ENCODE data around the gene CACNB1.
A peak's percentile ranks its signal among the peaks of the same experiment; 100 is the strongest.

The CACNB1 gene

DNA sequence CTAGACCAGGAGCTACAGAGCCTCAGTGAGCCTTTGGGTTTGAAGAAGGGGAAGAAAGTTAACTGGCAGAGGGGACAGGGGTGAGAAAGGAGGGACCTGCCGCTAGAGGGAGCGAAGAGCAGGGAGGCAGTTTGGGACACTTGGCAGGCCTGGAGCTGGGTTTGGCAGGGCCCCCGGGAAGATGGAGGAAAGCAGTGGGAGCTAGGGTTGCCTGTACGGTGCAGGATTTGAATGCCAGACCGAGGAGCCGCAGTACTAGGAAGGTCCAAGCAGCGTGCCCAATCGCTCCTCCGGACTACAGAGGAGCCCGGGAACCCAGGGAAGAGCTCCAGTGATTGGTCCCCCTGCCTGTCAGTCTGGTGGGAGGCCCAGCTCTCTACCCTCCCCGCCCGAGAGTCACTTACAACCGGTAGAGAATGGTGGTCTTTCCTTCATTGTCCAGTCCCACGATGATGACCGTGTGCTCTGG, 32.8 kb downstream of the CACNB1 start:
- no peak for TF ChIP-seq Cebpa-rat (IDR thresholded peaks at IDR 0.05)
- Histone ChIP-seq H4K20me1 (no peaks in the 10 kb centered on the region), H3K36me3 (no peaks in the 10 kb centered on the region), H3K9ac (peak overlapping the region; percentile 49), H3K27me3 (peaks cover 25% of the 10 kb centered on the region), H3K9me3 (no peaks in the 10 kb centered on the region), H3K4me3 (peak overlapping the region; percentile 65), H3K27ac (peak overlapping the region; percentile 64), H3K4me1 (peaks cover 93% of the 10 kb centered on the region), H3K4me2 (peak overlapping the region; percentile 93)

DNA sequence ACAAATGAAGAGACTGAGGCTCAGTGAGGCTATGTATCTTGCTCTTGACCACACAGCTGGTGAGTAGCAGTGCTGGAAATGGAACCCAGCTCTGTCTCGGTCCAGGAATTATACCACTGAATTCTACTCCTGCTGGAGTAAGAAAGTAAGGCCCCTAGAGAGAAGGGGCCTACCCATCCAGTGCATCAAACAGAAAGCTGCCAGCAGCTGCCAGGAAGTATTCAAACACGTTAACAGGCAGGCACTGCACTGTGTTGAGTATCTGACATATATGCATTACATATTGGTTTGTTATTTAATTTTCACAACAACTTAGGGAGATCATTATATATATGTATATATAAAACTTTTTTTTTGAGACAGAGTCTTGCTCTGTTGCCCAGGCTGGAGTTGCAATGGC, 35.5 kb downstream of the CACNB1 start:
- H3K36me3 ChIP-seq: no peaks in the 10 kb centered on the region
- H3K4me3 ChIP-seq: no peak overlapping the region
- peaks cover 25% of the 10 kb centered on the region for H3K27me3 ChIP-seq
- peaks cover 67% of the 10 kb centered on the region for H3K4me1 ChIP-seq
- no peaks in the 10 kb centered on the region for H3K9me3 ChIP-seq
- H3K27ac ChIP-seq: peak overlapping the region; percentile 63; the same call in 1 of the 2 replicates
- no peaks in the 10 kb centered on the region for H4K20me1 ChIP-seq
- no peak for TF ChIP-seq Cebpa-rat (IDR thresholded peaks at IDR 0.05)
- H3K4me2 ChIP-seq: peak overlapping the region; percentile 59
- no peak overlapping the region for H3K9ac ChIP-seq

DNA sequence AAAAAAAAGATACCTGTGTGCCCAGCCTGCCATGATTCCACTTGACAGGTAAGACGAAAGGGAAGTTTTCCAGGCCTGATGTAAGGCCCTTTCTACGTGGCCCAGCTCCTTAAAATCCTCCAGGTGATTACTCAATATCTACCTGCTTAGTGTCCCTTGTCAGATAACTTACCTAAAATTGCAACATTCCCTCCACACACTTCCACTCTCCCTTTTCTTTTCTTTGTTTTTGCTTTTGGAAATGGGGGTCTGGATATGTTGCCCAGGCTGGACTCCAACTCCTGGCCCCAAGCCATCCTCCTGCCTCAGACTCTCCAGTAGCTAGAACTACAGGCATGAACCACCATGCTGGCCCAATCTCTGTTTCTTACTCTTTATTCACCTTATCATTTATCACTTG, 38.8 kb downstream of the CACNB1 start:
- H3K9me3 ChIP-seq: no peaks in the 10 kb centered on the region
- TF ChIP-seq Cebpa-rat (IDR thresholded peaks at IDR 0.05): no peak
- H3K36me3 ChIP-seq: no peaks in the 10 kb centered on the region

DNA sequence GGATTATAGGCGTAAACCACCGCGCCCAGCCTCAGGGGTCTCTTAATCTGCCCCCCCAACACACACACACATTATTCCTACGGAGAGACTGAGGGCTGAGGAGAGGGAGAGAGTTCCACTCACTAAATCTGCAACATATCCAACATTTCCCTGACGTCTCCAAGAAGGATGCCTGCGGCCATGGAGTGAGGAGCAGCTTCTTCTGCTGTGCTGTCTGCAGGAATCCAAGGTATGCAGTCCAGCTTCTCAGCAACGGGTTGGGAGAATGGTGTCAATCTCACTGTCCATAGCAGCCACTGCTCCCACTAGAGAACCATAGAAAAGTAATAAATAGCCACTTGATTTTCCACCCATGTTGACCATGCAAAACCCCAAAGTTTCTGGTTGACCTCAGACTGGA, 41.0 kb downstream of the CACNB1 start:
- no peak for TF ChIP-seq Cebpa-rat (IDR thresholded peaks at IDR 0.05)
- Histone ChIP-seq H3K36me3 (no peaks in the 10 kb centered on the region), H3K4me3 (no peak overlapping the region), H3K27me3 (peaks cover 14% of the 10 kb centered on the region), H3K9me3 (no peaks in the 10 kb centered on the region), H3K4me1 (peaks cover 31% of the 10 kb centered on the region), H3K4me2 (no peak overlapping the region), H4K20me1 (no peaks in the 10 kb centered on the region; the same call in 1 of the 2 replicates), H3K27ac (no peak overlapping the region), H3K9ac (no peak overlapping the region)

More for the DNA sequence above, 38.8 kb downstream of the CACNB1 start:
- Histone ChIP-seq H3K27ac (no peak overlapping the region), H3K4me3 (no peak overlapping the region), H3K27me3 (no peaks in the 10 kb centered on the region), H3K9ac (no peak overlapping the region), H4K20me1 (no peaks in the 10 kb centered on the region), H3K4me1 (peaks cover 40% of the 10 kb centered on the region), H3K4me2 (no peak overlapping the region)

DNA sequence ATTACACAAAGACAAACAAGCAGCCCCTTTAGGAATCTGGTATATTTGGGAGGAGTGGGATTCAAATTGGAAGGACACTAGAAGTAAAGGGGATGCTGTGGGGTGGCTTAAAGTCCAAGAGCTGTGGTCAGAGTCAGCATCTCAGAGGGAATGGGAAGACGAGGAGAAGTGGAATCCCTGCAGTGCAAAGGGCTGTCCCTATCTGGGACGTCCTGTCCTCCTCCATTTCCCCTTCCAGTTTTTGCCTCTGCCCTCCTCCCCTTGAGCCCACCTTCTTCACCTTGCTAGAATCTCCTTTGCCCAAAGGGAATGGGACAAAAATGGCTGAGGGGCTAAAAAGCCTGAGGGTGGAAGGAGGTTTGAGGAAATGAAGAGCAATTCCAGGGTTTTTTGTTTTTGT, 41.8 kb downstream of the CACNB1 start:
- H3K9me3 ChIP-seq: no peaks in the 10 kb centered on the region
- H3K4me2 ChIP-seq: peak overlapping the region; percentile 90; the same call in 1 of the 2 replicates
- H3K4me1 ChIP-seq: peaks cover 29% of the 10 kb centered on the region
- H3K9ac ChIP-seq: no peak overlapping the region
- peaks cover 22% of the 10 kb centered on the region for H3K27me3 ChIP-seq
- no peak for TF ChIP-seq Cebpa-rat (IDR thresholded peaks at IDR 0.05)
- H4K20me1 ChIP-seq: peaks cover 4% of the 10 kb centered on the region; the same call in 1 of the 2 replicates
- no peak overlapping the region for H3K4me3 ChIP-seq
- no peak overlapping the region for H3K27ac ChIP-seq
- no peaks in the 10 kb centered on the region for H3K36me3 ChIP-seq

DNA sequence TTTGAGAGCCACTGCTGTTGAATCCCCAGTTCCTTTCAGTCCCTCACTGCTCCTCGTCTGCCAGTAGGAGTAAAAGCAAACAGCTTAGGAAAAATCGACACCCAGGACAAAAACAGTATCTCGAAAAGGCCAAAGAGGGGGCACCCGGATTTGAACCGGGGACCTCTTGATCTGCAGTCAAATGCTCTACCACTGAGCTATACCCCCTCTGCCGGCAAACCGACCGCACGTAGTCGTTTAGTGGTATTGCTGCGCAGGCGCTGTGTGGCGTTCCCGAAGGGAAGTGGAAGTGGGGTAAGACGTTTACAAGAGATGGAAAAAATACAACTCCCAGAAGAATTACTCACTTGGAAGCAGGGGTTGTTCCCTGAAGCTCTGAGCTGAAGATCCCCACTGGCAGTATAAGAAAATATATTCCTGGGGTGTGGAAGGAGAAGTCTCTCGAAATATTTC, 43.8 kb downstream of the CACNB1 start:
- Histone ChIP-seq H3K9ac (peak overlapping the region; percentile 89), H3K36me3 (no peaks in the 10 kb centered on the region), H3K4me1 (peaks cover 25% of the 10 kb centered on the region), H3K4me3 (peak overlapping the region; percentile 89), H4K20me1 (peaks cover 9% of the 10 kb centered on the region; the same call in 1 of the 2 replicates), H3K27me3 (peaks cover 42% of the 10 kb centered on the region), H3K27ac (peak overlapping the region; percentile 77), H3K9me3 (no peaks in the 10 kb centered on the region), H3K4me2 (peak overlapping the region; percentile 90)
- TF ChIP-seq Cebpa-rat (IDR thresholded peaks at IDR 0.05): no peak

DNA sequence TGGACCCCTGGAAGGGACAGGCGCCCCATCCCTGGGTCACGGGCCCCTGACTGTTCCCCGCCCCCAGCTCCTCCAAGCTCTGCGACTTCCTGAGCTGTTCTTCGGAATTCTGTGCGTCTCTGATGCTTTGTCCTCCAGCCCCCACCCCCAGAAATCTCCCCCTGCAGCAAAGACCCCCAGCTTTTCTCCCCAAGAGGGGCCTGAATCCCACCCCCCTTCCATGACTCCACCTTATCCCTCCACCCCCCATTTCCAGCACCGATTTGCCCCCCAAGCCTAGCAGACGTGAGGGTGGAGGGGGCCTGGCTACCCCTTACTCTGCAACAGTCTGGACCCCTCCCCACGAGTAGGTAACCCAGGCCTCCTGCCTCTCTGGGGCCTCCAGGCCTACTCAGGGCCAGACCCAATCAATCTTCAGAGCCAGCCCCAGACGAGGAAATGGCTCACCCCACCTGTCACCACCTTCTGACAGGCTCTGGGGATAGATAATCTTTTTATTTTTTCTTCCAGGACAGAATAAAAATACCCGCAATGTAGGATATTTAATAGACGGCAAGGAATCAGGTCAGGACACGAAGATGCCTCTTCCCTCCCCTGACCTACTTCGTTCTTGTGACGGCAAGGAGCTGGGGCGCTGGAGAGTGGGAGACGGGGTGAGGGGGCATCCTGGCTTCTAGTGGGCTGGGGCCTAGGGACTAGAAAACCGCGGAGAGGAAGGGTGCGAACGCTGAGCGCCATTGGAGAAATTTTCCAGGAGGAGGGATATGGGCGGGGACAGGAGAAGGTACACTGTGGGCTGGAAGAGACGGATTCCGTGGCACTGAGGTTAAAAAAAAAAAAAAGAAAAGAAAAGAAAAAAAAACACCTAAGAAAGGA, 45.3 kb downstream of the CACNB1 start:
- Histone ChIP-seq H3K27me3 (peaks cover 43% of the 10 kb centered on the region), H3K4me3 (peak overlapping the region; percentile 89), H3K4me2 (peak overlapping the region; percentile 90), H3K4me1 (peaks cover 25% of the 10 kb centered on the region), H4K20me1 (peaks cover 9% of the 10 kb centered on the region; the same call in 1 of the 2 replicates), H3K27ac (no peak overlapping the region), H3K9me3 (no peaks in the 10 kb centered on the region), H3K9ac (peak overlapping the region; percentile 89; the same call in 1 of the 2 replicates), H3K36me3 (no peaks in the 10 kb centered on the region)
- no peak for TF ChIP-seq Cebpa-rat (IDR thresholded peaks at IDR 0.05)

DNA sequence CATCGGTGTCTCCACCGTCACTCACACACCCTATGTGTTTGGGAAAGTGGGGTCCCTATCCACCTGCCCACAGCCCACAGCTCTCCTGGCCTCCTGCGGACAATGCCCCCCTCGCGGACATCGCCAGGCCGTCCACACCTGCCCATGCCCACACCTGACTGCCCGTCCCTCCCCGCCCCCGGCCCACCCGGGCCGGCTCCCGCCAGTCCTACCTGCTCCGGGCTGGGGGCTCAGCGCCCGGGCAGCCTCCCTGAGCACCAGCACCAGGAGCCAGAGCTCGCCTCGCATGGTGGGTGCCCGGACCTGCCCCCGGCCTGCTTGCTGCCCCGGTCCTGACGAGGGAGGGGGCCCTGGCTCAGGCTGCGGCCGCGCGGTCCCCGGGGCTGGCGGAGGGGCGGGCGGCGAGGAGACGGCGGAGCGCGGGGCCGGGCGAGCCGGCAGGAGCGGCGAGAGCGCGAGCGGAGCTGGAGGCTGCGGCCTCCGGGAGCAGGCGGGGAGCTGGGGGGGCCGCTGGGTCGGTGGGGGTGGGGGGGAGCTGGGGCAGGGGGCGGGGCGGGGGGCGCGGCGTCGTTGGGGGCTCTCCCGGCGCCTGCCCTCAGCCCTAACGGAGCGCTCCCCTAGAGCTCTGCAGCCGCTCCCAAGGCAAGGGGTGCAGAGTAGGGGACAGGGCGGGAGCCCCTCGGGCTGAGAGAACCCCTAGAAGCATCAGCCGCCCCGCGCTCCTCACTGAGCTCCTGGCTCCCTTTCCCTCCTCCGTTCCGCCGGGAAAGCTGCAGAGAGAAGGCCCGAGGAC, 46.1 kb downstream of the CACNB1 start, which contains the start of gene PLXDC1:
TSS of gene PLXDC1 (minus strand) at position 488 of the 793 bp plus-strand sequence. CDS start at position 288, 200 bp downstream.
- Histone ChIP-seq H3K27ac (no peak within 1 kb of the TSS), H3K4me3 (peak within 1 kb of the TSS; percentile 89), H3K9ac (0 out of 2 replicates have a peak within 1 kb of the TSS, but pooled peaks have one; percentile 89)

DNA sequence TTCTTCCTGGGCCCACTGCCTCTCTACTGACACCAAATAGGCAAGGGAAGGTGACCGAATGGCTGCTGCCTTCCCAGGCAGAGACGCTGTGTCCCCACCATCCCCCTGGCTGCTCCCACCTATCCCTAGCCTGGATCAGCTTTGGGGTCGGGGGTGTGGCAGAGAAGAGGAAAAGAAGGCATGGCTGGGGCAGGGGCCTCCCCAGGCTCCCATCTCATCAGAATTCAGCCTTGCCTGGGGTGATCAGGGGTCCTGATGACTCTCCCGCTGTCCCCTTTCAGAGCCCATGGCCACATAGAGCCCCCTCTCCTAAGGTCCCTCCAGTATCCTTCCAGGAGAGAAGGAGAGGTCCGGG, 46.7 kb downstream of the CACNB1 start:
- no peaks in the 10 kb centered on the region for H3K36me3 ChIP-seq
- H3K9ac ChIP-seq: no peak overlapping the region
- no peaks in the 10 kb centered on the region for H3K9me3 ChIP-seq
- H3K4me3 ChIP-seq: peak overlapping the region; percentile 55
- peaks cover 25% of the 10 kb centered on the region for H3K4me1 ChIP-seq
- peaks cover 43% of the 10 kb centered on the region for H3K27me3 ChIP-seq
- TF ChIP-seq Cebpa-rat (IDR thresholded peaks at IDR 0.05): no peak
- peaks cover 9% of the 10 kb centered on the region; the same call in 1 of the 2 replicates for H4K20me1 ChIP-seq
- H3K27ac ChIP-seq: no peak overlapping the region
- peak overlapping the region; percentile 78 for H3K4me2 ChIP-seq

More for the DNA sequence above, 46.1 kb downstream of the CACNB1 start, which contains the start of gene PLXDC1:
- Histone ChIP-seq H4K20me1 (peaks cover 9% of the 10 kb centered on the region; the same call in 1 of the 2 replicates), H3K27me3 (peaks cover 43% of the 10 kb centered on the region), H3K9me3 (no peaks in the 10 kb centered on the region), H3K4me1 (peaks cover 25% of the 10 kb centered on the region), H3K36me3 (no peaks in the 10 kb centered on the region), H3K4me2 (peak within 1 kb of the TSS; percentile 90)
- no peak for TF ChIP-seq Cebpa-rat (IDR thresholded peaks at IDR 0.05)

Data from BLaER1 (cell line).